HUDEP-2 (cell line): ENCODE results near the gene DYNLT3.

Source experiments
- DNase-seq, 76 experiments: peaks; one replicate each; lab custom pipeline; 2025; ENCODE audit not compliant: unreplicated experiment in 76 of 76; lab: John Stamatoyannopoulos, UW

The DYNLT3 gene

GRCh38 chrX:37846934-37847732 is at the start of gene DYNLT3:
Gene DYNLT3 (minus strand): TSS chrX:37847571. CDS start chrX:37847510, 61 bp downstream.
- DNase-seq, result peak in 69 of 76 experiments; percentile 1 to 76 (median 47)

- DNase-seq, result no peak
These were observed 49.1 kb upstream of the DYNLT3 start for GRCh38 chrX:37896511-37896890.

GRCh38 chrX:37895795-37896510 is 48.6 kb upstream of the DYNLT3 start:
- DNase-seq, result no peak

- no peak for DNase-seq
These were observed 47.4 kb upstream of the DYNLT3 start for GRCh38 chrX:37894725-37895124.

- DNase-seq, result no peak
These were observed 40.6 kb upstream of the DYNLT3 start for GRCh38 chrX:37888010-37888409.

- no peak for DNase-seq
These were observed 40.0 kb upstream of the DYNLT3 start for GRCh38 chrX:37887347-37887746.

GRCh38 chrX:37883196-37883595 is 35.8 kb upstream of the DYNLT3 start:
- DNase-seq, result no peak

GRCh38 chrX:37879692-37880091 is 32.3 kb upstream of the DYNLT3 start:
- DNase-seq, result no peak

GRCh38 chrX:37876716-37877115 is 29.3 kb upstream of the DYNLT3 start:
- no peak for DNase-seq

GRCh38 chrX:37875675-37876074 is 28.3 kb upstream of the DYNLT3 start:
- DNase-seq, result no peak

- no peak for DNase-seq
These were observed 25.8 kb upstream of the DYNLT3 start for GRCh38 chrX:37873220-37873619.

GRCh38 chrX:37872303-37872655 is 24.9 kb upstream of the DYNLT3 start:
- DNase-seq, result no peak

GRCh38 chrX:37871626-37872302 is 24.4 kb upstream of the DYNLT3 start:
- DNase-seq, result peak in 53 of 76 experiments; percentile 0 to 56 (median 10)

GRCh38 chrX:37867536-37868153 is 20.3 kb upstream of the DYNLT3 start:
- no peak for DNase-seq

GRCh38 chrX:37863728-37864127 is 16.4 kb upstream of the DYNLT3 start:
- DNase-seq, result no peak

GRCh38 chrX:37862851-37863250 is 15.5 kb upstream of the DYNLT3 start:
- DNase-seq, result no peak

- no peak for DNase-seq
These were observed 13.3 kb upstream of the DYNLT3 start for GRCh38 chrX:37860721-37861120.

- DNase-seq, result peak in 5 of 76 experiments; percentile 0 to 1 (median 0)
These were observed 7.4 kb upstream of the DYNLT3 start for GRCh38 chrX:37854748-37855147.

GRCh38 chrX:37854148-37854547 is 6.8 kb upstream of the DYNLT3 start:
- no peak for DNase-seq

GRCh38 chrX:37847733-37848197 is 394 bp upstream of the DYNLT3 start:
- no peak for DNase-seq

GRCh38 chrX:37846558-37846933 is 825 bp downstream of the DYNLT3 start:
- DNase-seq, result no peak
